Endothelial cell of umbilical vein (primary cell): Measurements from ENCODE around the gene IPO13. TPM values are rescaled to one million over a fixed set of nuclear protein-coding genes. Genes with fewer than 3 reads are reported as not detected.
A peak's percentile ranks its signal among the peaks of the same experiment; 100 is the strongest.

Experiments
- BruUV-seq: library from RNA; stranded (reverse); fragments of 400-500 nt; replicated peaks from 2 replicates; lab custom pipeline; 2021; lab: Mats Ljungman, UMichigan
- CTCF ChIA-PET: fragments of 300-600, 350-600 bp; sonication (Branson Sonifier 250); formaldehyde crosslinking; loops from one replicate; lab custom pipeline; 2021; ENCODE audit warnings: antibody characterized with exemption, inconsistent platforms; lab: Charles Lee
- POLR2A ChIA-PET: fragments of 300-600, 350-600 bp; sonication (Branson Sonifier 250); formaldehyde crosslinking; loops from one replicate; lab custom pipeline; 2021; ENCODE audit warnings: antibody characterized with exemption, inconsistent platforms; lab: Charles Lee
- DNase-seq: peaks from one replicate; pipeline ENCODE4 v3.0.0-alpha.2; 2011; ENCODE audit warnings: low read depth, low spot score
- FAIRE-seq: peaks from 2 replicates; lab custom pipeline; 2011; peaks lifted over from hg19 to GRCh38; lab: Jason Lieb, UNC
- H2AFZ ChIP-seq: 2 replicates; pipeline ENCODE4 v1.6.0; 2012; ENCODE audit warnings: low read depth, low read length, control low read depth, inconsistent platforms
- H3K27ac ChIP-seq: 2 replicates; pipeline ENCODE4 v1.5.1; 2011; ENCODE audit warnings: low read depth, mild to moderate bottlenecking, control low read depth, low read length, moderate library complexity; ENCODE audit not compliant: insufficient read depth
- H3K27me3 ChIP-seq, 2 experiments: 2 replicates each; pipeline versions ENCODE4 v1.6.0 to v1.6.1; 2011; ENCODE audit warnings: low read length in 2 of 2, mixed read lengths in 1 of 2; ENCODE audit not compliant: control insufficient read depth in 2 of 2, insufficient read depth in 2 of 2
- H3K36me3 ChIP-seq, 2 experiments: 2 replicates in 1 of 2; 3 replicates in 1 of 2; pipeline ENCODE4 v1.5.1; 2011; ENCODE audit warnings: low read length in 2 of 2, mild to moderate bottlenecking in 1 of 2, moderate library complexity in 1 of 2; ENCODE audit not compliant: control insufficient read depth in 2 of 2, insufficient read depth in 2 of 2; ENCODE audit errors: extremely low read depth in 1 of 2
- H3K4me1 ChIP-seq: 3 replicates; pipeline ENCODE4 v1.5.1; 2011; ENCODE audit warnings: mild to moderate bottlenecking, low read length; ENCODE audit not compliant: control insufficient read depth, insufficient read depth; ENCODE audit errors: extremely low read depth
- H3K4me2 ChIP-seq: 2 replicates; pipeline ENCODE4 v1.6.1; 2011; ENCODE audit warnings: low read length, control low read depth, mixed read lengths; ENCODE audit not compliant: insufficient read depth
- H3K4me3 ChIP-seq, 3 experiments: fragments of 200-600 bp in 1 of 3; sonication (generic), shearing (Covaris generic) in 1 of 3; replicated peaks in 1 of 3; 2 replicates each; pipeline ENCODE4 v1.5.1; 2011 to 2016; ENCODE audit warnings: control low read depth in 3 of 3, low read length in 3 of 3, mild to moderate bottlenecking in 2 of 3, inconsistent platforms in 1 of 3, low read depth in 1 of 3, moderate library complexity in 1 of 3; ENCODE audit not compliant: insufficient read depth in 1 of 3
- H3K79me2 ChIP-seq: 2 replicates; pipeline ENCODE4 v1.6.0; 2012; ENCODE audit warnings: low read length, inconsistent platforms; ENCODE audit not compliant: control insufficient read depth, insufficient read depth
- H3K9ac ChIP-seq: replicated peaks from 2 replicates; pipeline ENCODE3; 2011; ENCODE audit warnings: low read length, control low read depth; ENCODE audit not compliant: insufficient read depth; ENCODE audit errors: extremely low read depth
- H3K9me1 ChIP-seq: replicated peaks from 3 replicates; pipeline ENCODE4 v1.6.0; 2011; ENCODE audit warnings: mild to moderate bottlenecking, low read length; ENCODE audit not compliant: control insufficient read depth, insufficient read depth; ENCODE audit errors: extremely low read depth
- H3K9me3 ChIP-seq: replicated peaks from 2 replicates; pipeline ENCODE4 v1.5.1; 2012; ENCODE audit warnings: low read length, inconsistent platforms; ENCODE audit not compliant: control insufficient read depth, insufficient read depth
- H4K20me1 ChIP-seq: replicated peaks from 2 replicates; pipeline ENCODE3; 2011; ENCODE audit warnings: mild to moderate bottlenecking, low read length; ENCODE audit not compliant: control insufficient read depth, insufficient read depth; ENCODE audit errors: extremely low read depth
- CTCF ChIP-seq, 2 donors: IDR thresholded peaks; 1 replicate in 1 of 2; 2 replicates in 1 of 2; pipeline ENCODE4 v1.5.1; 2011; ENCODE audit warnings: low read length in 2 of 2, mild to moderate bottlenecking in 2 of 2, moderate library complexity in 2 of 2, control low read depth in 1 of 2, inconsistent platforms in 1 of 2, low read depth in 1 of 2; ENCODE audit not compliant: insufficient read depth in 1 of 2; ENCODE audit errors: extremely low read depth in 1 of 2
- EZH2 ChIP-seq: IDR thresholded peaks from 2 replicates; pipeline ENCODE4 v1.6.1; 2012; ENCODE audit warnings: borderline replicate concordance, low read depth, mild to moderate bottlenecking, moderate library complexity, low read length, inconsistent platforms; ENCODE audit not compliant: severe bottlenecking
- FOS ChIP-seq: IDR thresholded peaks from 2 replicates; pipeline ENCODE4 v1.6.1; 2011; ENCODE audit warnings: mild to moderate bottlenecking, low read length, moderate library complexity, borderline replicate concordance; ENCODE audit not compliant: insufficient read depth
- GATA2 ChIP-seq: IDR thresholded peaks from 2 replicates; pipeline ENCODE4 v1.7.0; 2011; ENCODE audit warnings: low read depth, mild to moderate bottlenecking, moderate library complexity, mixed read lengths, low read length; ENCODE audit not compliant: insufficient read length, insufficient read depth
- JUN ChIP-seq: IDR thresholded peaks from 2 replicates; pipeline ENCODE4 v1.6.1; 2011; ENCODE audit warnings: borderline replicate concordance, low read depth; ENCODE audit not compliant: insufficient read length, insufficient read depth
- MYC ChIP-seq: IDR thresholded peaks from one replicate; pipeline ENCODE4 v1.6.1; 2011; ENCODE audit warnings: mild to moderate bottlenecking, low read depth, low read length
- POLR2A ChIP-seq: IDR thresholded peaks from 2 replicates; pipeline ENCODE4 v1.6.1; 2012; ENCODE audit warnings: low read depth, mild to moderate bottlenecking, control low read depth, low read length
- POLR2AphosphoS5 ChIP-seq: IDR thresholded peaks from 2 replicates; pipeline ENCODE4 v1.6.1; 2012; ENCODE audit warnings: low read depth, mild to moderate bottlenecking, control low read depth, low read length, moderate library complexity; ENCODE audit not compliant: insufficient read depth
- dilution Hi-C: fragments of 300-500 bp; cut with MboI; formaldehyde crosslinking; loops from one replicate; pipeline ENCODE4 v1.15.0; 2019; ENCODE audit warnings: low sequenced_read_pairs; ENCODE audit not compliant: extremely low pct_ligation_motif_present
- intact Hi-C: fragments of 100-400 bp; cut with micrococcal nuclease; formaldehyde crosslinking; loops from one replicate; pipeline ENCODE4 v1.10.0; 2022
- polyA plus RNA-seq, 4 experiments: library from polyadenylated mRNA; depleted of rRNA in 3 of 4; stranded (reverse) in 3 of 4; unstranded in 1 of 4; fragments of >200 nt; gene quantifications; 2 replicates each; pipeline versions ENCODE4 v1.2.1 to v1.2.3, GENCODE V29; 2011 to 2012; ENCODE audit warnings: missing spikeins in 1 of 4
- total RNA-seq: library from RNA; stranded (reverse); gene quantifications from 2 replicates; pipeline ENCODE4 v1.2.3, GENCODE V29; 2021
- TF ChIP-seq, protein P1 (sequence below): IDR thresholded peaks from 2 replicates; pipeline ENCODE4 v1.6.1; 2011; ENCODE audit not compliant: insufficient read depth, insufficient read length

IPO13 gene
- total and polyA plus RNA-seq, 2 donors (not counting 3 experiments of a cell fraction or from before 2014, with no cell fraction given) = 28.9 to 29.3 TPM

- FAIRE-seq (peak; percentile 55), DNase-seq (peak; percentile 47)
- peak overlapping the region; percentile 53 for H3K4me2 ChIP-seq
- H2AFZ ChIP-seq = peak overlapping the region; percentile 47
- no peaks in the 10 kb centered on the region for H3K9me3 ChIP-seq
- intact Hi-C loops = loop anchor here (1.0 kb wide), 1 partner anchor 12 kb away; the partner anchor contains the start of gene CCDC24
- peaks cover 27% of the 10 kb centered on the region for H3K4me1 ChIP-seq
- ChIA-PET POLR2A (no interaction called here), CTCF (no interaction called here)
- H4K20me1 ChIP-seq = no peaks in the 10 kb centered on the region
- peaks cover 0 to 12% of the 10 kb centered on the region in 2 experiments for H3K36me3 ChIP-seq
- no peaks in the 10 kb centered on the region for H3K9me1 ChIP-seq
- H3K27ac ChIP-seq = peak overlapping the region; percentile 13
- no peaks in the 10 kb centered on the region for H3K27me3 ChIP-seq
- peak overlapping the region; percentile 46 to 66 (median 50) for H3K4me3 ChIP-seq
- peaks cover 47% of the 10 kb centered on the region for H3K79me2 ChIP-seq
- no peak for TF ChIP-seq CTCF (IDR thresholded peaks at IDR 0.05; ENCODE audit: extremely low read depth in 1 of 2, insufficient read depth in 1 of 2, low read depth in 1 of 2, low read length in 2 of 2)
- no peak for TF ChIP-seq GATA2
- TF ChIP-seq MYC = peak; percentile 95
- no peak for TF ChIP-seq JUN
- no peak for TF ChIP-seq POLR2A
- no peak for TF ChIP-seq POLR2AphosphoS5
- no peak for TF ChIP-seq FOS
- TF ChIP-seq, protein P1, sequence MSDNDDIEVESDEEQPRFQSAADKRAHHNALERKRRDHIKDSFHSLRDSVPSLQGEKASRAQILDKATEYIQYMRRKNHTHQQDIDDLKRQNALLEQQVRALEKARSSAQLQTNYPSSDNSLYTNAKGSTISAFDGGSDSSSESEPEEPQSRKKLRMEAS = peak; percentile 71
- no peak for TF ChIP-seq EZH2
- peak overlapping the region; percentile 74 for H3K9ac ChIP-seq
- dilution Hi-C loops = no loop called here
- TSS peak; percentile 25 for BruUV-seq
Observed at GRCh38 chr1:43979528-43980254, 32.9 kb downstream of the IPO13 start.
